Kidney tubule cell (primary cell): ENCODE measurements around the gene LIMS2.
A peak's percentile ranks its signal among the peaks of the same experiment; 100 is the strongest.

Experiments used
- DNase-seq: peaks from one replicate; pipeline ENCODE4 v3.0.0-alpha.2; 2018; ENCODE audit warnings: low spot score

Gene LIMS2

DNA sequence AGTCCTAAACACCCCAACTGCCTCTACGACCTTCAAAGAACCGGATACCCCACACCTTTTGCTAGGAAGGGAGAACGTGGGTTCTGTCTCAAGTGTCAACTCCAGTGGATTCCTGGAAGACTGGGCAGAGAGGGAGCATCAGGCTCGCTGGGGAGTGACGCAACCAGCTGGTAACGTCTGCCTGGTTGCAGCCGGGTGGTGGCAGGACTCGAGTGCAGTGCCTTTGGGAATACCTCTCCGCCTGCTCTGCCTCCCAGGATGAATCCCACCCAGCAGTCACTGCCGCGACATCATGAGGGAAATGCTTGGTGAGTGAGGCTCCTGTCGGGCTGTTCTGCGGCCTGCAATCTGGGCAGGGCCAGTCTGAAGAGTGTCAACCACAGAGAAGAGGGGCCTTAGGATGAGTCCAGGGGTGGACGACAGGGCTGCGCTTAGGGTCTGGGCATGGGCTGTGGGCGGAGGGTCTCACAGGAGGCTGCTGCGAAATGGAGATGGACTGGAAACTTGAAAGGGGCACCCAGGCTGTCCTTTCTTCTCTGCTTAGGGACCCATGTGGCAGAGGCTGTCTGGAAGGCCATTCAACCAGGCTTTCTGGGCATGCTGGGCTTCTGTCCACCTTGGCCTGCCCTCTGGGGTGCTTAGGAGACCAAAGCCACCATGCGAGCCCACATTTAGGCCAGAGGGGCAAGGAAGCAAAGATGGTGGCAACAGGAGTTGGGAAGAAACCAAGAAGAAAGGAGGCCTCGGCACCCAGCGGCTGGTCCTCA is 16.5 kb downstream of the LIMS2 start:
- DNase-seq: no peak

DNA sequence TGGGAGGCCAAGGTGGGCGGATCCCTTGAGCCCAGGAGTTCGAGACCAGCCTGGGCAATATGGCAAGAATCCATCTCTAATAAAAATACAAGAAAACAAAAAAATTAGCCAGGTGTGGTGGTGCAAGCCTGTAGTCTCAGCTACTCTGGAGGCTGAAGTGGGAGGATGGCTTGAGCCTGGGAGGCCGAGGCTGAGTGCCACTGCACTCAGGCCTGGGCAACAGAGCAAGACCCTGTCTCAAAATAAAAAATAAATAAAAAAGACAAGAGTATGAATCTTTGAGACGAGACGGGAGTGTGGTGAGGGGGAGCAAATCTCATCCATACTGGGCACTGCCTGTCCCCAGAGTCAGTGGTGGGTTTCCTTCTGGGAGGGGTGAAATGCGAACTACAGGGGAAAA is 17.2 kb downstream of the LIMS2 start:
- DNase-seq: no peak

DNA sequence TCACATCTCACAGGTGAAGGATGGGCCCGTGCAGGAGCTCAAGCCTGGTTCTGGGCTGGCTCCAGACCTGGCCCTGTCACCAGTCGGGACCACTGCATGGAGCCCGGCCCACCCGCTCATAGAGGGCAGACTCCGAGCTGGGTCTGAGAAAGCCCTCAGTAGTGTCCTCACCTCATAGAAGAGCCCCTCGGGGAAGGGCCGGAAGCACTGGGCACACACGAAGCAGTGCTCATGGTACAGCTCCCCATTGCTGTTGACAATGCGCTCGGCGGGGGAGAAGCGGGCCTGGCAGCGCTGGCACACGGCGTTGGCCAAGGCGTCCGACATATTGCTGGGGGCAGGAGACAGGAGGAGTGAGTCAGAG is 18.1 kb downstream of the LIMS2 start:
- no peak for DNase-seq

DNA sequence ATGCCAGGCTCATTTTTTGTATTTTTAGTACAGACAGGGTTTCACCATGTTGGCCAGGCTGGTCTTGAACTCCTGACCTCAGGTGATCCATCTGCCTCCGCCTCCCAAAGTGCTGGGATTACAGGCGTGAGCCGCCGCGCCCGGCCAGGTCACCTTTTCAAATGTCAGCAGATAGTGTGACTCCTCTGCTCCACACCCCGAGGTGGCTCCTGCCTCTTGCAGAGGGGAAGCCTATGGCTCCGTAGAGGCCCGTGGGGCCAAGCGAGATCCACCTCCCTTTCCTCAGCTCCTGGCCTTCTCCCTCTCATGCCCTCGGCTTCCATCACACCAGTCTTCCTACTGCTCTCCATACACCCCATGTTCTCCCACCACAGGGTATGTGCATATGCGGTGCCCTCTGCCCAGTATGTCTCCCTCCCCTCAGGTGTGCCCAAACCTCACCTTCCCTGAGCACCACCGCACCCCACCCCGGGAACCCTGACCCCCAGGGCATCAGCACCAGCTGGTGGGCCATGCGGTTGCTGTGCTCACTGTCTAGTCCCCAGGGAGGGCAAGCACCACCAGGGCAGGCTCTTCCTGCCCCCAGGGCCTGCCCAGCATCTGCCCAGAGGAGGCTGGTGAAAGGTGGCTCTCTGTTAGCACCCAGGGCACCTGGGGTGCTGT is 18.6 kb downstream of the LIMS2 start:
- no peak for DNase-seq

DNA sequence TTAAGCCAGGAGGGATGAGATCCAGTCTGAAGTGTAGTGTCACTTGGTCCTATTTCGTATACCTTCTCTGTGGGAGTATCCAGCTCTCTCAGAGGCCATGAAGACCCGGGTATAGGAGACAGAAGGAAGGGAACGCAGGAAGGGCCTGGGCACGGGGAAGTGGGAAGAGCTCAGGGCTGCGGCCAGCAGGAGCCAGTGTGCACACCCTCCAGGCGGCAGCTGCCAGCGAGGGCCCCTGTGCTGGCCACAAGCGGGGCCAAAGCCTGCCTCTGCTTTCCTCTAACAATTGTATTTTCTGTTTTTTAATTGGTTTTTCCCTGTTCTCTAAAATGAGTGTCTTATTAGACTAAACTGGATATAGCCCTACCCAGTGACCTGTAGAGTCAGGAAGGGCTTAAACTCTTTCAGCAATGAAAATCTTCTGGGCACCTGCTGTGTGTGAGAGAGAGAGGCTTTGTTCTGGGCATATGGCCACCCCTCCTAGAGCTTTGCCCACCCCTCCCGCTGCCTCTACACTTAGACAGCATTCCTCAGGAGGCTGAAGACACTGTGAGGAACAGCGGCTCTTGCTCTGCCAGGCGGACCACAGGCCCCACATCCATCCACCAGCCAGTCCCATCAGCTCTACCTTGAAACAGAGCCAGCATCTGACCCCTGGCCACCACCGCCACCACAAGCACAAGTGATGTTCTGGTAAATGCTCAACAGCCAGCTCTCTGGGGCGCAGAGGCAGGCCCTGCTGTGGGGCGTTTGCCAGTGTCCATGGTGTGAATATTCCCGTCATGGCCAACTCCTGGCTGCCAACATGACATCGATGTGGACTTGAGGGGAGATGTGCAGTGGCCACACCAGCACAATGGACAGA is 19.9 kb downstream of the LIMS2 start:
- DNase-seq: no peak

DNA sequence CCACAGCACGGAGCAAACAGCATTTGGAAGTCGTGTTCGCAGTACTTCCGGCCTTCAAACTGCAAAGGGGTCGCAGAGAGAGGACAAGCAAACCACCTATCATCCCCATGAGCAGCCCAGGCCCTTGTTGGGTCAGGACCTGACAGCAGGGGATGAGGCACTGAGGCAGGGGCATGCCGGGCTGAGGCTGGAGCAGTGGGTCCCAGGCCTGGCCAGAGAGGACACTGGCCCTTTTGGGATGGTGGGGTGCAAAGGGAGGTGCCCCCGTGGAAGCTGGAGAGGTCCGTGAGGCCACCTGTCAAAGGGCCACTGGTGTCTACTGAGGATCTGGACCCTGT is 20.5 kb downstream of the LIMS2 start:
- no peak for DNase-seq

DNA sequence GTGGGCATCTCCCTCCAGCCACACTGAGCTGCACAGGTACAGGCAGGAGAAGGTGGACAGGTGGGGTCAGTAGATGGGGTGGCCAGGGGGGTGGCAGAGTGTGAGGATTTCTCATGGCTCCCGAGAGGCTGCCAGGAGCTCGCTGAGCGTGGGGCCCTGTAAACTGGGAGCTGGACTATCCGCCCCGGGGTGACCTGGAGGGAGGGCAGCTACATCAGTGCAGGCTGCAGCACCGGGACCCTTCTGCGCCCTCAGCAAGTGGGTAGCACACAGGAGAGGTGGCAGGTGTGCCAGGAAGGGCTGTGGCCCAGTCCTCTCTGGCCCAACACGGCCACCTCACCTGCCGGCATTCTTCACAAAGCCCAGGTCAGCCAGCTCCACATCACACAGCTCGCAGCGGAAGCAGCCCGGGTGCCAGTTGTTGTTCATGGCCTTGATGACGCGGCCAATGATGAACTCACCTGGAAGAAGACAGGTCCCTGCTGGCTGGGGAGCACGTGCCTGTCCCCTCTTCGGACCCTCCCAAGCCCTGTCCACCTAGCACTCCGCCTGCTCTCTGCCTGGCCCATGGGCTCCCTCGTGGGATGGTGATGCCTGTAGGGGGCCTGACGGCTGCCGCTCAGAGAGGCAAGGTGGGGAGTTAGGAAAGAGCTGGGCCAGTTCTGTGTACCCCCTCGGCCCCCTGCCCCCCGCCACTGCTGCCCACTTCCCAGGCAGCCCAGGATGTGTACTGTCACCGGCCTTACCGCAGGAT is 21.1 kb downstream of the LIMS2 start:
- DNase-seq: no peak

DNA sequence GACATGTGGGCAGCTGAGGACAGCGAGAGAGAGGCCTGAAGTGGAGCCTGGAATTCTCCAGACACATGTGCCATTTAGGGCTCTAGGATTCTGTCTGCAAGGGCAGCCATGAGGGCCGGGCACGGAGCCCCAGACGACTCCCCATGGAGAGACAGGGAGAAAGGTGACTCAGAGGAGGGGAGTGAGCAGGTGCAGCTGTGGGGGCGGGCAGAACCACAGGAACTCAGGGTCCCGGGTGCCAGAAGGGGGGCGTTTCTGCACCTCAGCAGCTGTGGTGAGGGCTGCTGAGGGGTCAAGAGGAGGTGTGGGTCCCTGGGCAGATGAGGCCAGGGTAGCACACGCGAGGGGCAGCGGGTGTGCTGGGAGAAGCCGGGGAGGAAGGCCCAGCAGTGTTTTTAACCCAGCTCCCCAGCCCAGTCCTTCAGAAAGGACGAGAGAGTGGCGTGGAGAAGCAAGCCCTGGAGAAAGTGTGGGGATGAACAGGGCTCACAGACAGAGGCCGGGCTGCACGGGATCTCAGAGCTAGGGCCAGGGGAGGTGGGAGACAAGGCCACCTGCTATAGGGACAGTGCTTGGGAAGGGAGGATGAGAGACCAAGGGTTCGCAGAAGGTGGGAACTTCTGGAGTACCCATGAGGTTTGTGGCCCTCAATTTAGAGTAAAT is 21.8 kb downstream of the LIMS2 start:
- DNase-seq: no peak

DNA sequence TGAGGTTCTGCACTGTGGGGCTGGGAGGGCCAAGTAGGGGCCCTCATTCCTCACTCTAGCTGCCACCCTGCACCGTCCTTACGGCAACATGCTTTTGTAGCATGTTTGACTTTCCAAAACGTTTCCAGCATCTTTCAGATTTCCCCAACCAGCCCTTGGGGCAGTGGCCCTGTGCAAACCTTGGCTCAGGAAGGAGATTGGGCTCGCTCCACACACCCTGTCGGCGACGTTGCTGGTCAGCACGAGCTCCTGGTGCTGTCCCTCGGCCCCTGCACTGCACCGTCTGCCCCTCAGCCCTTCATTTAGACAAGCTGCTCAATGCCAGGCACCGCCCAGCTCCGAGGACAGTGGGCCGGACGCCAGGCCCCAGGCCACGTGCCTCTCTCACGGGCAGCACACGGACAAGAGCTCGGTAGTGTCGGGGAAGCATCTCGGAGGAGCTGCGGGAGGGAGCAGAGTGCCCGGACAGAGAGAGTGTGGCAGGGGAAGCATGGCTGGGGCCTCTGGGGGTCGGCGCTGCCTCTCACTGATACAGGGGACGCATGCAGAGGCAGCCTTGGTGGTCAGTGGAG is 22.5 kb downstream of the LIMS2 start:
- DNase-seq: no peak

DNA sequence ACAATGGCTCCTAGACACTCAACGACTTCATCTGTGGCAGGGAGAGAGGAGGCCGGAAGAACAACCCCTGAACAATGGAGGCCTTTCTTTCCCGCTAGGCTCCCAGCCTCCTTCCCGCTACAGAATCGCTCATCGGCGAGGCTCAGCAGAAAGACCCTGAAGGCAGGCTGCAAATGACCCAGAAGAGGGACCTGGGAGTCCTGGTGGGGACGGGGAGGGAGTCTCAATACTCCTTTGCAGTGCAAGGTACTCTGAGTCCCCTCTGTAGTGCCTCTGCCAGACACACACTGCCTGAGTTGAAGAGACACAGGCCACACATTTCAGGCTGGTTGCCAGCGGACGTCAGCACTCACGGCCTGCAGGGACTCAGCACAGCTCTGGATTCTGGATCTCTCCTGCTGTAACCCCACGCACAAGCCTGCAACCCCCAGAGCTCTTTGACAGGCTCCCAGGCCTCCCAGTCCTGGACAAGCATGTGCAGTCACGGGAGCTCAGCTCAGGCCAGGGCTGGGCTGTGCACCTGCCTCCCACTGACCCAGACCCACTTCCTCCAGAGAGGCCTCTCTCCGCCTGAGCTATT is 23.3 kb downstream of the LIMS2 start:
- DNase-seq: no peak

DNA sequence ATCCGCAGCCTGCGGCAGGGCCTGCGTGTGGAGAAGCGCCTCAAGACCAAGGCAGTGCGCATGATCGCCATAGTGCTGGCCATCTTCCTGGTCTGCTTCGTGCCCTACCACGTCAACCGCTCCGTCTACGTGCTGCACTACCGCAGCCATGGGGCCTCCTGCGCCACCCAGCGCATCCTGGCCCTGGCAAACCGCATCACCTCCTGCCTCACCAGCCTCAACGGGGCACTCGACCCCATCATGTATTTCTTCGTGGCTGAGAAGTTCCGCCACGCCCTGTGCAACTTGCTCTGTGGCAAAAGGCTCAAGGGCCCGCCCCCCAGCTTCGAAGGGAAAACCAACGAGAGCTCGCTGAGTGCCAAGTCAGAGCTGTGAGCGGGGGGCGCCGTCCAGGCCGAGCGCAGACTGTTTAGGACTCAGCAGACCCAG is 23.9 kb downstream of the LIMS2 start:
- no peak for DNase-seq

DNA sequence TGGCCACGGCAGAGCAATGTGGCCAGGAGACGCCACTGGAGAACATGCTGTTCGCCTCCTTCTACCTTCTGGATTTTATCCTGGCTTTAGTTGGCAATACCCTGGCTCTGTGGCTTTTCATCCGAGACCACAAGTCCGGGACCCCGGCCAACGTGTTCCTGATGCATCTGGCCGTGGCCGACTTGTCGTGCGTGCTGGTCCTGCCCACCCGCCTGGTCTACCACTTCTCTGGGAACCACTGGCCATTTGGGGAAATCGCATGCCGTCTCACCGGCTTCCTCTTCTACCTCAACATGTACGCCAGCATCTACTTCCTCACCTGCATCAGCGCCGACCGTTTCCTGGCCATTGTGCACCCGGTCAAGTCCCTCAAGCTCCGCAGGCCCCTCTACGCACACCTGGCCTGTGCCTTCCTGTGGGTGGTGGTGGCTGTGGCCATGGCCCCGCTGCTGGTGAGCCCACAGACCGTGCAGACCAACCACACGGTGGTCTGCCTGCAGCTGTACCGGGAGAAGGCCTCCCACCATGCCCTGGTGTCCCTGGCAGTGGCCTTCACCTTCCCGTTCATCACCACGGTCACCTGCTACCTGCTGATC is 24.4 kb downstream of the LIMS2 start:
- DNase-seq: no peak

DNA sequence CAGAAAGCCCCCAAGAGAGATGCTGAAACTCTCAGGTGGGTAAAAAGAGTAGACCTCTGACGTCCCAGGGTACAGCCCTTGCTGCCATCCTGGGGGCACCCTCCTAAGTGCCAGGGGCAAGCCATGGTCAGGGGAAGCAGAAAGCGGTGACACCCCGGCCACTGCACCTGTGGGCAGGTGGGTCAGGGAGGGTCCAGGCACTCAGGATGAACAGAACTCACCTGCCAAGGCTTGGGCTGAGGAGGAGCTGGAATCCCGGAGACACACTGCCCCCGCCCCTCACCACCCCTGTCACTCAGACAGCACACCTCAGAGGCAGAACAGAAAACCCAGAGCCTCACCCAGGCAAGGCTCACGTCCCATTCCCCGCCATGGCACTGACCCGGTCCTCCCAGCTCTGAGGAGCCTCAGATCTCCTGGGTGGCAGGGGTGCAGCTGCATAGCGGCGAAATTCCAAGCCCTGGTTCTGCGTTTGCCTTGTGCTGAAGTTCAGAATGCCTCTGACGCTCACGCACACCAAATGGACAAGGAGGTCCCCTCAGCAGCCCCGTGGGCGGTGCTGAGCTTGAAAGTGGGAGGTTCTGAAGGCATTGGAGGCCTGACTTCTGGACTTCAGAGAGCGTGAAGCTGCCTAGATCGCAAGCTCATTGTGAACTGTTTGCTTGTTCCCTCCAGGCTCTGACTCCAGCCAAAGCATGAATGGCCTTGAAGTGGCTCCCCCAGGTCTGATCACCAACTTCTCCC is 25.1 kb downstream of the LIMS2 start:
- DNase-seq: no peak

DNA sequence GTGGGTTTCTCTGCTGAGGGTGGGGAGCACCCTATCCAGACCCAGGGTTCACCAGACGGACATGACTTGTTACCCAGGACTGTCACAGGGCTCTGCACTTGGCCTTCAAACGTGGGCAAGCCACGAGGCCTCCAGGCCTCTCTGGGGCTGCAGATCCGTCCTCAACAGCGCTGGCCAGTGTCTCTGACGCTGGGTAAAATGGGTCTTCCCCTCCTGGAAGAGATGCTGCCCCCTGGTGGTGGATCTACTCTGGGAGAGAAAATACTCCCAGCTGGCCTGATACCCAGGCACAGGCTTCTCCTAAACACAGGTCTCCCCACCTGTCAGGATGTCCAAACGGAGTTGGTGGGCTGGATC is 25.7 kb downstream of the LIMS2 start:
- DNase-seq: peak; percentile 79

DNA sequence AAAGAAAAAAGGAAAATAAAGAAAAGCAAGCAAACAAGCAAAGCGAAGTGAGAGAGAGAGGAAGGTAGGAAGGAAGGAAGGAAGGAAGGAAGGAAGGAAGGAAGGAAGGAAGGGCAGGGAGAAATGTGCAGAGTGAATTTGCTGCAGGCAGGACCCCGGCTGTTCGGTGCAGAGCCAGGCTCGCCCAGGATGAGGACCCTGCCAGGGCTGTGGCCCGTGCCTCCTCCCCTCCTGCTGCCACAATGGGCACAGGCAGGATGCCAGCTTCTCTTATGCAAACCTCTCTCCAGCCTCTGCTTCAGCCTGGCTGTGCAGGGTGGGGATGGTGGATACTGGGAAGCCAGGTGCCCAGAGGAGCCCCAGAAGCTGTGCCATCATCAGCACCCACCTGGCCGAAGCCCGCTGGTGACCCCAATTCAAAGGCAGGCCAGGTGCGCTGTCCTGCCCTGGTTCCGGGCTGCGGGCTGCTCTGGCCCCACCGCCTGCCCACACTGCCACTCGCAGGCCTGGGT is 26.2 kb downstream of the LIMS2 start:
- DNase-seq: no peak

DNA sequence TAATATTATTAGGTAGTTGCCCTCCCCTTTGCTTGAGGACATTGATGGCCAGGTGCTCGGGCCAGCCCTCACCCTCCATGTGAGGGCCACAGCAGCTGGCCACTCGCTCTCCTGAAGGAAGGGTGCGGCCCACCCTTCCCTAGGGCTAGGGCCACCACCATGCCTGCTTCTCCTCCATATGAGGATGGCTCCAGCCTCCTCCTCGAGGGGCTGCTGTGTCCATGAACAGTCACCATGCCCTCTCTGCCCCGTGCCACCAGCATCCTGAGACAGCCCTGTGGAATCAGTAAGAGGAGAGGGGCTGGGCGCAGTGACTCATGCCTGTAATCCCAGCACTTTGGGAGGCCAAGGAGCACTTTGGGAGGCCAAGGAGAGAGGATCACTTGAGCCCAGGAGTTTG is 27.0 kb downstream of the LIMS2 start:
- no peak for DNase-seq

DNA sequence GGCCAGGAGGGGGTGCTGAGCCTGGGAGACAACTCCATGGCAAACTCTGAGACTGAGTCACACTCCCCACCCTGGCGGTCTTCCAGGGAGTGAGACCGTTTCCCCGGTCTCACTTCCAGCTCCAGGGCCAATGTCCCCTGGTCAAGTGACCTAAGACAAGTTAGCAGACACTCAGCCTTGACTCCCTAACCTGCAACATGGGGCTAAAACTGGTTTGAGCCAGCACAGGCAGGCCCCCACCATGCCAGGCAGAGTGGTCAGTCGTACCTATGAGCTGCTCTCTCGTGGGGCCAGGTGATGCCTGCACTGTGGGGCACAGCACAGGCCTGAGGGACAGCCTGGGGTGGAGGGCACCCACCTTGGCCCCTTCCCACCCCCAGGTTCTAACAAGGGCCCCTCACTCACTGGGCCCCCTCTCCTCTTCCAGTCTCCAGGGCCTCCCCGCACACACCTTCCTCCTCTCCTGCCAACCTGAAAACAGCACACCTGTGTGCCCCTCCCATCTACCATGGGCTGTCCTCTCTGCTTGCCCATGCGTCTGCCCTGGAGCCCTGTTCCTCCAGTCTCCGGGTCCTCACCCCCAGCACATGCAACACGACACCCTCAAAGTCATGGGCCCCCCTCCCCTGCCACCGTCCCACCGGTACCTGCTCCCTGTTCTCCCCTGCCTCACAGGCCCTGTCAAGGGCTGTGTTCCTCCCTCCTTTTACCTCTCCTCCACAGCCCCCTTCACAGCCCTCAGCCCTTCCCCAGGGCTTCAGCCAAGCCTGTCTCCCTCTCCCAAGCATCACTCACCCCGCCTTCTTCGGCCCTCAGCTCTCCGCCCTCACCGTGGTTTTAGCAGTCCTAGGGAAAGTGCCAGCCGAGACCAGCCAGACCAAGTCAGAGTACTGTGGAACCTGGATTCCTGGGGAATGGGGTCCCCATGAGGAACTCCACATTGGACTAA is 27.8 kb downstream of the LIMS2 start:
- DNase-seq: peak; percentile 45

DNA sequence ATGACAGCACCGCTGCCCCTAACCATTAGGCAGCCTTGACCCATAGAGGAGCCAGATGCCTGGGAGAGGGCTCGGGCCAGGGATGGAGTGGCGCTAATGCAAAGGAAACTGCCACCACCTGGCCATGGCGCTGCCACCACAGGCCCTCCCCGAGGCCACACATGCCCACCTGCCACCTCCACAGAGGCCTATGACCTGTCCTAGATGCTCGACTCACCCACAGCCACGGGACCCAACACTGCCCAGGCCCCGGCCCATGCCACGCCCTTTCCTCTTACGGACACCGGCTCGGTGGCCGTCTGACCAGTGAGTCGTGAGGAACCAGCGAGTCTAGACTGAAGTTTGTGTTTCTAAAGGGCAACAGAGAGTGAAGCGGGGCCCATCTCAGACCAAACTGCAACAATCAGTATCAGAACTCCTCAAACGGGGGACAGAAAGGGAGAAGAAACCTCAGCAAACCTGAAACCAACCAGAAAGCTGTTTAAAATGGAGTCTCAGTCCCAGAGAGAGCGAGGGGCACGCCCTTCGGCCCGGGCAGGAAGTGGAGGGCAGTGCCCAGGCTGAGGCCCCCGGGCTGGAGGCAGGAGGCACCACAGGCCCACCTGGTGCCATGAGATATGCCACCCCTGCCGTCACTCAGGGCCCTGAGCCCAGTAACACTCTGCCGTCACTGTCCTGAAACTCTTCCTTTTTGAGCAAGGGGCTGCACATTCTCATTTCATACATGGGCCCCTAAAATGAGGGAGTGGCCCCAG is 28.7 kb downstream of the LIMS2 start:
- peak; percentile 20 for DNase-seq
